Lower lobe of right lung (tissue), 2 donors: ENCODE results near the gene PANK2. TPM values are rescaled to one million over a fixed set of nuclear protein-coding genes. Genes with fewer than 3 reads are reported as not detected.

Source experiments
- ATAC-seq, 2 donors: fragments of 200-7000 bp; cut with Tn5 transposase; one replicate each; pipeline ENCODE4 v1.9.1; 2020 to 2022; ENCODE audit warnings: mild to moderate bottlenecking in 2 of 2, moderate library complexity in 2 of 2
- DNase-seq: peaks from one replicate; pipeline ENCODE4 v3.0.0-alpha.2; 2020
- H3K27ac ChIP-seq: fragments of 200-600 bp; one replicate; pipeline ENCODE4 v1.8.0; 2022
- H3K27me3 ChIP-seq: fragments of 200-600 bp; one replicate; pipeline ENCODE4 v1.8.0; 2022; ENCODE audit warnings: low read depth
- H3K36me3 ChIP-seq: fragments of 200-600 bp; one replicate; pipeline ENCODE4 v1.8.0; 2022; ENCODE audit warnings: mild to moderate bottlenecking
- H3K4me1 ChIP-seq: fragments of 200-600 bp; one replicate; pipeline ENCODE4 v1.8.0; 2022
- H3K4me3 ChIP-seq: fragments of 200-600 bp; one replicate; pipeline ENCODE4 v1.8.0; 2022; ENCODE audit warnings: mild to moderate bottlenecking
- H3K9me3 ChIP-seq: fragments of 200-600 bp; one replicate; pipeline ENCODE4 v1.8.0; 2022
- CTCF ChIP-seq: fragments of 200-600 bp; IDR thresholded peaks from one replicate; pipeline ENCODE4 v1.8.0; 2022; ENCODE audit warnings: antibody characterized with exemption, mild to moderate bottlenecking
- intact Hi-C: fragments of 100-400 bp; cut with DNase I; formaldehyde crosslinking; loops from one replicate; pipeline ENCODE4 v1.11.0; 2022
- total RNA-seq: library from RNA; stranded (reverse); fragmentation: NEBNext Ultra II Directional; extraction: Animal tissue kit (Norgen Biotek cat#: 25700); gene quantifications from one replicate; pipeline ENCODE4 v1.2.1, GENCODE V29; 2021
- donor health status: DM: no; HTN: yes; CAD: no; lungs with severe emphysema.

The PANK2 gene
- total RNA-seq, 1 donor from 2014 or later: 39.1 TPM

GRCh38 chr20:3932681-3933080 lies 43.5 kb downstream of the PANK2 start:
- H3K4me1 ChIP-seq: peaks cover 75% of the 10 kb centered on the region
- ATAC-seq (peak in 1 of 2 donors; percentile 61), DNase-seq (no peak)
- intact Hi-C loops: no loop called here
- H3K9me3 ChIP-seq: peaks cover 2% of the 10 kb centered on the region
- peak overlapping the region; percentile 47 for H3K4me3 ChIP-seq
- TF ChIP-seq CTCF: no peak
- H3K27ac ChIP-seq: peak overlapping the region; percentile 72
- no peaks in the 10 kb centered on the region for H3K27me3 ChIP-seq
- peaks cover 5% of the 10 kb centered on the region for H3K36me3 ChIP-seq

GRCh38 chr20:3933218-3933617 lies 44.0 kb downstream of the PANK2 start:
- Histone ChIP-seq H3K36me3 (peaks cover 5% of the 10 kb centered on the region), H3K27me3 (no peaks in the 10 kb centered on the region), H3K9me3 (peaks cover 5% of the 10 kb centered on the region), H3K27ac (peak overlapping the region; percentile 72), H3K4me3 (peak overlapping the region; percentile 47), H3K4me1 (peaks cover 69% of the 10 kb centered on the region)
- intact Hi-C loops: no loop called here
- DNase-seq (no peak), ATAC-seq (peak; percentile 27 to 40)
- TF ChIP-seq CTCF: no peak

- Histone ChIP-seq H3K36me3 (peaks cover 5% of the 10 kb centered on the region), H3K27ac (peak overlapping the region; percentile 15), H3K4me1 (peaks cover 56% of the 10 kb centered on the region), H3K27me3 (no peaks in the 10 kb centered on the region), H3K4me3 (no peak overlapping the region), H3K9me3 (peaks cover 5% of the 10 kb centered on the region)
- intact Hi-C loops: no loop called here
- no peak for DNase-seq
- no peak for TF ChIP-seq CTCF
- no peak for ATAC-seq
These were observed 45.4 kb downstream of the PANK2 start for GRCh38 chr20:3934624-3935023.

GRCh38 chr20:3935295-3935955 lies 46.2 kb downstream of the PANK2 start:
- Histone ChIP-seq H3K4me3 (no peak overlapping the region), H3K4me1 (peaks cover 48% of the 10 kb centered on the region), H3K27ac (peak overlapping the region; percentile 15), H3K27me3 (no peaks in the 10 kb centered on the region), H3K36me3 (peaks cover 5% of the 10 kb centered on the region), H3K9me3 (peaks cover 5% of the 10 kb centered on the region)
- no peak for TF ChIP-seq CTCF
- ATAC-seq (no peak), DNase-seq (no peak)
- intact Hi-C loops: no loop called here

GRCh38 chr20:3935956-3936340 lies 46.8 kb downstream of the PANK2 start:
- TF ChIP-seq CTCF: no peak
- Histone ChIP-seq H3K9me3 (peaks cover 5% of the 10 kb centered on the region), H3K4me3 (no peak overlapping the region), H3K27me3 (no peaks in the 10 kb centered on the region), H3K4me1 (peaks cover 46% of the 10 kb centered on the region), H3K36me3 (peaks cover 5% of the 10 kb centered on the region), H3K27ac (peak overlapping the region; percentile 15)
- intact Hi-C loops: no loop called here
- ATAC-seq (no peak), DNase-seq (no peak)
